Loucy (cell line): ENCODE results near the gene TBCD.

Experiments
- EZH2phosphoT487 ChIP-seq: fragments of 200-600 bp; IDR thresholded peaks from 2 replicates; pipeline ENCODE4 v1.6.1; 2018; ENCODE audit warnings: antibody characterized with exemption, mild to moderate bottlenecking, moderate library complexity, borderline replicate concordance
- TF ChIP-seq, protein P1 (sequence below): fragments of 200-600 bp; sonication (generic); conservative IDR thresholded peaks from 2 replicates; pipeline ENCODE4 v1.5.1; 2014; ENCODE audit warnings: mild to moderate bottlenecking, antibody characterized with exemption, low read length

GRCh38 chr17:82915757-82916027 is 163.8 kb downstream of the TBCD start:
- TF ChIP-seq, protein P1, sequence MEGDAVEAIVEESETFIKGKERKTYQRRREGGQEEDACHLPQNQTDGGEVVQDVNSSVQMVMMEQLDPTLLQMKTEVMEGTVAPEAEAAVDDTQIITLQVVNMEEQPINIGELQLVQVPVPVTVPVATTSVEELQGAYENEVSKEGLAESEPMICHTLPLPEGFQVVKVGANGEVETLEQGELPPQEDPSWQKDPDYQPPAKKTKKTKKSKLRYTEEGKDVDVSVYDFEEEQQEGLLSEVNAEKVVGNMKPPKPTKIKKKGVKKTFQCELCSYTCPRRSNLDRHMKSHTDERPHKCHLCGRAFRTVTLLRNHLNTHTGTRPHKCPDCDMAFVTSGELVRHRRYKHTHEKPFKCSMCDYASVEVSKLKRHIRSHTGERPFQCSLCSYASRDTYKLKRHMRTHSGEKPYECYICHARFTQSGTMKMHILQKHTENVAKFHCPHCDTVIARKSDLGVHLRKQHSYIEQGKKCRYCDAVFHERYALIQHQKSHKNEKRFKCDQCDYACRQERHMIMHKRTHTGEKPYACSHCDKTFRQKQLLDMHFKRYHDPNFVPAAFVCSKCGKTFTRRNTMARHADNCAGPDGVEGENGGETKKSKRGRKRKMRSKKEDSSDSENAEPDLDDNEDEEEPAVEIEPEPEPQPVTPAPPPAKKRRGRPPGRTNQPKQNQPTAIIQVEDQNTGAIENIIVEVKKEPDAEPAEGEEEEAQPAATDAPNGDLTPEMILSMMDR: no peak
- TF ChIP-seq EZH2phosphoT487: no peak
